HL-60/S4 treated with phorbol 12-myristate 13-acetate at 8.2 ng/mL for 4 days and 3 days (cell line): ENCODE measurements around the gene CADM1.

Source experiments
- in situ Hi-C: fragments of 300-500 bp; cut with MboI; formaldehyde crosslinking; loops from 2 replicates; pipeline ENCODE4 v1.15.0; 2022; ENCODE audit warnings: low sequenced_read_pairs

Gene CADM1

GRCh38 chr11:115291325-115291724, 212.9 kb downstream of the CADM1 start:
- in situ Hi-C loops, result no loop called here

GRCh38 chr11:115290893-115291292, 213.3 kb downstream of the CADM1 start:
- in situ Hi-C loops, result no loop called here

GRCh38 chr11:115290479-115290878, 213.7 kb downstream of the CADM1 start:
- in situ Hi-C loops, result no loop called here

- in situ Hi-C loops, result no loop called here
These were observed 216.9 kb downstream of the CADM1 start for GRCh38 chr11:115287266-115287665.

GRCh38 chr11:115286614-115287013, 217.6 kb downstream of the CADM1 start:
- in situ Hi-C loops, result no loop called here

GRCh38 chr11:115284773-115285172, 219.4 kb downstream of the CADM1 start:
- in situ Hi-C loops, result no loop called here

- in situ Hi-C loops, result no loop called here
These were observed 221.3 kb downstream of the CADM1 start for GRCh38 chr11:115282923-115283322.

- in situ Hi-C loops, result no loop called here
These were observed 223.4 kb downstream of the CADM1 start for GRCh38 chr11:115280775-115281174.

- in situ Hi-C loops, result no loop called here
These were observed 224.1 kb downstream of the CADM1 start for GRCh38 chr11:115279813-115280761.

- in situ Hi-C loops, result no loop called here
These were observed 227.4 kb downstream of the CADM1 start for GRCh38 chr11:115276799-115277198.

- in situ Hi-C loops, result no loop called here
These were observed 228.0 kb downstream of the CADM1 start for GRCh38 chr11:115276191-115276590.

GRCh38 chr11:115275045-115275444, 229.2 kb downstream of the CADM1 start:
- in situ Hi-C loops, result no loop called here

- in situ Hi-C loops, result no loop called here
These were observed 231.3 kb downstream of the CADM1 start for GRCh38 chr11:115272925-115273324.

GRCh38 chr11:115271643-115272042, 232.6 kb downstream of the CADM1 start:
- in situ Hi-C loops, result no loop called here

- in situ Hi-C loops, result no loop called here
These were observed 234.8 kb downstream of the CADM1 start for GRCh38 chr11:115269191-115269950.

- in situ Hi-C loops, result no loop called here
These were observed 236.3 kb downstream of the CADM1 start for GRCh38 chr11:115267871-115268270.

GRCh38 chr11:115267238-115267781, 236.9 kb downstream of the CADM1 start:
- in situ Hi-C loops, result no loop called here

- in situ Hi-C loops, result no loop called here
These were observed 238.1 kb downstream of the CADM1 start for GRCh38 chr11:115266066-115266639.

GRCh38 chr11:115263799-115264656, 240.2 kb downstream of the CADM1 start:
- in situ Hi-C loops, result no loop called here

- in situ Hi-C loops, result no loop called here
These were observed 246.0 kb downstream of the CADM1 start for GRCh38 chr11:115258216-115258615.
